HG03045 (cell line): ENCODE measurements around the gene NOP56.

Source experiments
- ATAC-seq: cut with Tn5 transposase; IDR thresholded peaks from one replicate; pipeline ENCODE4 v1.9.1; 2021; ENCODE audit warnings: mild to moderate bottlenecking, moderate library complexity; ENCODE audit not compliant: unreplicated experiment

The NOP56 gene

GRCh38 chr20:2700913-2701620, 48.6 kb downstream of the NOP56 start:
- no peak for ATAC-seq

DNA sequence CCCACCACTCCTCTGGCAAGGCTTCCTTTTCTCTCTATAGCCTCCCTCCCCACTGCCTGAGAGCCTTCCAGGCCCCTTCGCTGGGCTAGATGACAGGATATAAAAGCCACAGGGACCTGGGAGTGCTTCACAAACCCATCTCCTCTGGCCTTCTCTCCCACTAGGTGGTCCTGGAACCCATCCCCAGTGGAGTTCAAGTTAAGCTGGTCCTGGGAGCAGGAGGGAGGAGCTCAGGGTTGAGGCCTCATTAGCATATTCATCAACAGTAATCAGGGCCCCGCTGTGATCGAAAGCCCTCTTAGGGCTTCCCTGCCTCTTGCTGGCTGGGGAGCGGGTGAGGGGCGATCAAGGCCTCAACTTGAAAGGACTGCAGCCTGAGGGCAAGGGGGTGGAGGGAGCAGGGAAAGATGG, 49.2 kb downstream of the NOP56 start:
- no peak for ATAC-seq

- ATAC-seq, result no peak
Observed at GRCh38 chr20:2703716-2704475, 51.5 kb downstream of the NOP56 start.

DNA sequence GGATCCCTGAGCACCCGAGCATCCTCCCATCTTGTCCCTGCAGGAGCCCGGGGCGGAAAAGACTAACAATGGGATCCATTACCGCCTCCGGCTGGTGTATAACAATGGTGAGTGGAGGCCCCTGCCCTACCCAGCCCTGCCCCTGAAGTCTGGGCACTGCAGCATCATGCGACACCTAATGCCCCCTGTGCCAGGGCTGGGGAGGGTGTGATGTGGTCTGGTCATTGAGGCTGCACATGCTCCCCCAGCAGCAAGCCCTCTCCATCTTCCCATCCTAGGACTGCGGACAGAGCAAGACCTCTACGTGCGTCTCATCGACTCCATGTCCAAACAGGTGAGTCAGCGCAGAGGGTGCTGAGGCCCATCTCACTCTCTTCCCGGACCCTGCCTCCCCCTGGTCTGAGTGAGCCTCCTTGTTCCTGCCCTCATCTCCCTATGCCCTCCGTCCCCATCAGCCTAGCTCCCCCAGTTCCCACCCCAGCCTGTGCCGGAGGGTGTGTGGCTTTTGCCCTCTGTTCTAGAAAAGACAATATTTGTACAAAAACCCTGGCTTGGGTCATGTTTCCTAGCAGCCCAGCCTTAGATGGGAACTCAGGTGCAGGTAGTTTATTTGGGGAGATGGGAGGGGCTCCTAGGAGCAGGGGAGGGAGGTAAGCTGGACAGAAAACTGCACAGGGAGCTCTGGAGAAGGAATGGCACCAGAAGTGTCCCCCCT, 53.7 kb downstream of the NOP56 start:
- ATAC-seq, result no peak

- no peak for ATAC-seq
Observed at GRCh38 chr20:2706688-2707352, 54.4 kb downstream of the NOP56 start.

GRCh38 chr20:2707353-2708072, 55.1 kb downstream of the NOP56 start:
- ATAC-seq, result no peak
